Caki2 (cell line): Measurements from ENCODE around the gene HIP1. TPM values are rescaled to one million over a fixed set of nuclear protein-coding genes. Genes with fewer than 3 reads are reported as not detected.
A peak's percentile ranks its signal among the peaks of the same experiment; 100 is the strongest.
"Not testable (repeated sequence)": the region's sequence is repeated elsewhere in the genome, so short reads cannot be mapped to it uniquely, and the experiment has no call there.

ENCODE experiments used
- DNase-seq: peaks from one replicate; pipeline ENCODE4 v3.0.0-alpha.2; 2015; ENCODE audit warnings: low read depth
- in situ Hi-C: cut with HindIII; loops from 2 replicates; pipeline ENCODE4 v1.10.0; 2016; ENCODE audit warnings: low sequenced_read_pairs, low pct_unique_long_range_greater_than_20kb, mixed read lengths
- total RNA-seq: library from RNA; depleted of rRNA; stranded (reverse); fragments of >200 nt; shearing (Covaris generic); gene quantifications from 2 replicates; pipeline ENCODE4 v1.2.3, GENCODE V29; 2014; ENCODE audit warnings: low replicate concordance; rRNA removed

The HIP1 gene
- 21.8 and 25.3 TPM in 2 replicates for total RNA-seq

- in situ Hi-C loops, result no loop called here
- DNase-seq, result no peak
These were observed at the start of gene HIP1 for GRCh38 chr7:75738604-75738974. Gene HIP1, minus strand, starts transcription at chr7:75738941. Its CDS starts 21 bp downstream, at chr7:75738920.

GRCh38 chr7:75788154-75788847, 49.6 kb upstream of the HIP1 start:
- in situ Hi-C loops, DNase-seq: not testable (repeated sequence)

- DNase-seq, in situ Hi-C loops: not testable (repeated sequence)
These were observed 44.3 kb upstream of the HIP1 start for GRCh38 chr7:75783058-75783457.

GRCh38 chr7:75780647-75781273, 42.0 kb upstream of the HIP1 start:
- in situ Hi-C loops, DNase-seq: not testable (repeated sequence)

- in situ Hi-C loops, DNase-seq: not testable (repeated sequence)
These were observed 40.8 kb upstream of the HIP1 start for GRCh38 chr7:75779516-75779915.

- DNase-seq, in situ Hi-C loops: not testable (repeated sequence)
These were observed 40.3 kb upstream of the HIP1 start for GRCh38 chr7:75779035-75779434.

GRCh38 chr7:75776295-75776971, 37.7 kb upstream of the HIP1 start:
- peak; percentile 39 for DNase-seq
- in situ Hi-C loops, result no loop called here

GRCh38 chr7:75773958-75774357, 35.2 kb upstream of the HIP1 start:
- DNase-seq, in situ Hi-C loops: not testable (repeated sequence)

GRCh38 chr7:75772081-75773077, 33.6 kb upstream of the HIP1 start, which contains the start of gene CCL26:
Gene CCL26, minus strand, starts transcription at chr7:75772211. Its CDS starts 35 bp downstream, at chr7:75772176.
- peak; percentile 78 for DNase-seq
- in situ Hi-C loops, result no loop called here

GRCh38 chr7:75771224-75771623, 32.5 kb upstream of the HIP1 start:
- DNase-seq, result no peak
- in situ Hi-C loops, result no loop called here

GRCh38 chr7:75762350-75762917, 23.7 kb upstream of the HIP1 start:
- DNase-seq, result peak; percentile 52
- in situ Hi-C loops, result no loop called here

- DNase-seq, in situ Hi-C loops: not testable (repeated sequence)
These were observed 23.1 kb upstream of the HIP1 start for GRCh38 chr7:75761801-75762200.

- in situ Hi-C loops, result no loop called here
- no peak for DNase-seq
These were observed 19.8 kb upstream of the HIP1 start for GRCh38 chr7:75758491-75758890.

GRCh38 chr7:75757860-75758259, 19.1 kb upstream of the HIP1 start:
- in situ Hi-C loops, result no loop called here
- DNase-seq, result no peak

- in situ Hi-C loops, result no loop called here
- no peak for DNase-seq
These were observed 18.4 kb upstream of the HIP1 start for GRCh38 chr7:75756991-75757676.

GRCh38 chr7:75756206-75756990, 17.7 kb upstream of the HIP1 start:
- in situ Hi-C loops, result no loop called here
- no peak for DNase-seq
